GM23338 (cell line): ENCODE data around the gene SPRYD4.

Source experiments
- CREB1 ChIP-seq: fragments of 250-450 bp; sonication (Bioruptor Pico); IDR thresholded peaks from 2 replicates; pipeline ENCODE4 v1.5.0; 2020; ENCODE audit warnings: low read depth, mild to moderate bottlenecking, moderate library complexity
- EZH2 ChIP-seq: fragments of 200-600 bp; sonication (generic); IDR thresholded peaks from one replicate; pipeline ENCODE4 v1.8.0; 2017; ENCODE audit warnings: antibody characterized with exemption, mild to moderate bottlenecking, low read depth; ENCODE audit not compliant: unreplicated experiment
- EZH2phosphoT487 ChIP-seq: fragments of 200-600 bp; sonication (generic); IDR thresholded peaks from one replicate; pipeline ENCODE4 v1.8.1; 2018; ENCODE audit warnings: antibody characterized with exemption; ENCODE audit not compliant: unreplicated experiment
- JUNB ChIP-seq: IDR thresholded peaks from one replicate; pipeline ENCODE4 v1.6.1; 2016; ENCODE audit warnings: antibody characterized with exemption; ENCODE audit not compliant: unreplicated experiment
- POLR2AphosphoS5 ChIP-seq: IDR thresholded peaks from 2 replicates; pipeline ENCODE4 v1.6.1; 2016; ENCODE audit warnings: antibody characterized with exemption, low read depth
- STAT1 ChIP-seq: IDR thresholded peaks from one replicate; pipeline ENCODE4 v1.6.1; 2016; ENCODE audit warnings: antibody characterized with exemption; ENCODE audit not compliant: unreplicated experiment
- TF ChIP-seq, protein P1 (sequence below), 2 experiments: fragments of 200-600 bp in 1 of 2; sonication (generic) in 1 of 2; conservative IDR thresholded peaks; 2 replicates each; pipeline versions ENCODE4 v1.5.1 to v1.6.1; 2016 to 2017; ENCODE audit warnings: antibody characterized with exemption in 2 of 2, low read depth in 2 of 2, mild to moderate bottlenecking in 2 of 2, moderate library complexity in 1 of 2
- TF ChIP-seq, protein P2 (sequence below): IDR thresholded peaks from one replicate; pipeline ENCODE4 v1.6.1; 2018; ENCODE audit warnings: antibody characterized with exemption; ENCODE audit not compliant: unreplicated experiment
- TF ChIP-seq, protein P3 (sequence below): IDR thresholded peaks from 2 replicates; pipeline ENCODE4 v1.6.1; 2016; ENCODE audit warnings: antibody characterized with exemption

DNA sequence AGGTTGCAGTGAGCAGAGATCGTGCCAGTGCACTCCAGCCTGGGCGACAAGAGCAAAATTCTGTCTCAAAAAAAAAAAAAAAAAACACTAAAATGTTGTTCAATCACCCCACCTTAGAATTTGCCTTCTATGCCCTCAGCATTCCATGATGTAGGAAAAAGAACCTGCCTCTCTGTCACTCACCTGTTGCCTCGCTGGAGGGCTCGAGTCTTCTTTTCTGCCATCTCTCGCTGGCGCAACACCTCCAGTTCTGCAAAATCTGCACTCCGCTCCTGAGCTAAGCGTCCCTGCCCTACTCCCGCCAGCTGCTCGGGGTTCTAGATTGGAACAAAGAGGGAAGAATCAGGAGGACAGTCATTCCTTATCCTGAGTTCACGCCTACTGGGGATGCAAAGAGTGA lies 37.1 kb upstream of the SPRYD4 start:
- TF ChIP-seq, protein P1, sequence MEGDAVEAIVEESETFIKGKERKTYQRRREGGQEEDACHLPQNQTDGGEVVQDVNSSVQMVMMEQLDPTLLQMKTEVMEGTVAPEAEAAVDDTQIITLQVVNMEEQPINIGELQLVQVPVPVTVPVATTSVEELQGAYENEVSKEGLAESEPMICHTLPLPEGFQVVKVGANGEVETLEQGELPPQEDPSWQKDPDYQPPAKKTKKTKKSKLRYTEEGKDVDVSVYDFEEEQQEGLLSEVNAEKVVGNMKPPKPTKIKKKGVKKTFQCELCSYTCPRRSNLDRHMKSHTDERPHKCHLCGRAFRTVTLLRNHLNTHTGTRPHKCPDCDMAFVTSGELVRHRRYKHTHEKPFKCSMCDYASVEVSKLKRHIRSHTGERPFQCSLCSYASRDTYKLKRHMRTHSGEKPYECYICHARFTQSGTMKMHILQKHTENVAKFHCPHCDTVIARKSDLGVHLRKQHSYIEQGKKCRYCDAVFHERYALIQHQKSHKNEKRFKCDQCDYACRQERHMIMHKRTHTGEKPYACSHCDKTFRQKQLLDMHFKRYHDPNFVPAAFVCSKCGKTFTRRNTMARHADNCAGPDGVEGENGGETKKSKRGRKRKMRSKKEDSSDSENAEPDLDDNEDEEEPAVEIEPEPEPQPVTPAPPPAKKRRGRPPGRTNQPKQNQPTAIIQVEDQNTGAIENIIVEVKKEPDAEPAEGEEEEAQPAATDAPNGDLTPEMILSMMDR (conservative IDR thresholded peaks at IDR 0.05; ENCODE audit: low read depth in 2 of 2): no peak
- TF ChIP-seq EZH2: no peak
- no peak for TF ChIP-seq POLR2AphosphoS5
- TF ChIP-seq JUNB: no peak
- no peak for TF ChIP-seq EZH2phosphoT487
- TF ChIP-seq CREB1: no peak
- TF ChIP-seq, protein P2, sequence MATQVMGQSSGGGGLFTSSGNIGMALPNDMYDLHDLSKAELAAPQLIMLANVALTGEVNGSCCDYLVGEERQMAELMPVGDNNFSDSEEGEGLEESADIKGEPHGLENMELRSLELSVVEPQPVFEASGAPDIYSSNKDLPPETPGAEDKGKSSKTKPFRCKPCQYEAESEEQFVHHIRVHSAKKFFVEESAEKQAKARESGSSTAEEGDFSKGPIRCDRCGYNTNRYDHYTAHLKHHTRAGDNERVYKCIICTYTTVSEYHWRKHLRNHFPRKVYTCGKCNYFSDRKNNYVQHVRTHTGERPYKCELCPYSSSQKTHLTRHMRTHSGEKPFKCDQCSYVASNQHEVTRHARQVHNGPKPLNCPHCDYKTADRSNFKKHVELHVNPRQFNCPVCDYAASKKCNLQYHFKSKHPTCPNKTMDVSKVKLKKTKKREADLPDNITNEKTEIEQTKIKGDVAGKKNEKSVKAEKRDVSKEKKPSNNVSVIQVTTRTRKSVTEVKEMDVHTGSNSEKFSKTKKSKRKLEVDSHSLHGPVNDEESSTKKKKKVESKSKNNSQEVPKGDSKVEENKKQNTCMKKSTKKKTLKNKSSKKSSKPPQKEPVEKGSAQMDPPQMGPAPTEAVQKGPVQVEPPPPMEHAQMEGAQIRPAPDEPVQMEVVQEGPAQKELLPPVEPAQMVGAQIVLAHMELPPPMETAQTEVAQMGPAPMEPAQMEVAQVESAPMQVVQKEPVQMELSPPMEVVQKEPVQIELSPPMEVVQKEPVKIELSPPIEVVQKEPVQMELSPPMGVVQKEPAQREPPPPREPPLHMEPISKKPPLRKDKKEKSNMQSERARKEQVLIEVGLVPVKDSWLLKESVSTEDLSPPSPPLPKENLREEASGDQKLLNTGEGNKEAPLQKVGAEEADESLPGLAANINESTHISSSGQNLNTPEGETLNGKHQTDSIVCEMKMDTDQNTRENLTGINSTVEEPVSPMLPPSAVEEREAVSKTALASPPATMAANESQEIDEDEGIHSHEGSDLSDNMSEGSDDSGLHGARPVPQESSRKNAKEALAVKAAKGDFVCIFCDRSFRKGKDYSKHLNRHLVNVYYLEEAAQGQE: no peak
- TF ChIP-seq, protein P3, sequence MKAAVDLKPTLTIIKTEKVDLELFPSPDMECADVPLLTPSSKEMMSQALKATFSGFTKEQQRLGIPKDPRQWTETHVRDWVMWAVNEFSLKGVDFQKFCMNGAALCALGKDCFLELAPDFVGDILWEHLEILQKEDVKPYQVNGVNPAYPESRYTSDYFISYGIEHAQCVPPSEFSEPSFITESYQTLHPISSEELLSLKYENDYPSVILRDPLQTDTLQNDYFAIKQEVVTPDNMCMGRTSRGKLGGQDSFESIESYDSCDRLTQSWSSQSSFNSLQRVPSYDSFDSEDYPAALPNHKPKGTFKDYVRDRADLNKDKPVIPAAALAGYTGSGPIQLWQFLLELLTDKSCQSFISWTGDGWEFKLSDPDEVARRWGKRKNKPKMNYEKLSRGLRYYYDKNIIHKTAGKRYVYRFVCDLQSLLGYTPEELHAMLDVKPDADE: no peak
- TF ChIP-seq STAT1: no peak
